ENCODE results near the gene PHLPP2. TPM values are rescaled to one million over a fixed set of nuclear protein-coding genes. Genes with fewer than 3 reads are reported as not detected.
"Not testable (repeated sequence)": the region's sequence is repeated elsewhere in the genome, so short reads cannot be mapped to it uniquely, and the experiment has no call there.

PHLPP2 gene
- total RNA-seq, 1 donor from 2014 or later: 10.2 TPM

DNA sequence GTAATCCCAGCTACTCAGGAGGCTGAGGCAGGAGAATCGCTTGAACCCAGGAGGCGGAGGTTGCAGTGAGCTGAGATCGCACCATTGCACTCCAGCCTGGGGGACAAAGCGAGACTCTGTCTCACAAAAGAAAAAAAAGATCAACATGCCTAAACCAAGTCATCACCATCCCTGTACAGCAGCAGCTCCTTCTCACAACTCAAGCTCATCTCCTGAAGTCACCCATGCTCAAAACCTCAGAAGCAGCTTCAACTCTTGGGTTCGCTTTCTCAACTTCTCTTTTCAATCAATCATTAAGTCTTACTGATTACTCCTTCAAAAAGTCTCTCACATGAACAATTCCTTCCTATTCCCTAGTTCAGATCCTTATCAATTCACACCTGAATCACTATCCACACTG, 31.3 kb downstream of the PHLPP2 start:
- Mint-ChIP-seq H3K4me3 (ENCODE audit: unreplicated experiment) (no peak overlapping the region), H3K4me1 (ENCODE audit: low read depth) (no peaks in the 10 kb centered on the region), H3K27ac (ENCODE audit: unreplicated experiment) (no peak overlapping the region), H3K9me3 (ENCODE audit: low read depth) (no peaks in the 10 kb centered on the region), H3K36me3 (ENCODE audit: low read depth) (peaks cover 17% of the 10 kb centered on the region), H3K27me3 (ENCODE audit: low read depth) (no peaks in the 10 kb centered on the region)
- no peak for DNase-seq (ENCODE audit: low spot score)
- TF ChIP-seq, protein P1, sequence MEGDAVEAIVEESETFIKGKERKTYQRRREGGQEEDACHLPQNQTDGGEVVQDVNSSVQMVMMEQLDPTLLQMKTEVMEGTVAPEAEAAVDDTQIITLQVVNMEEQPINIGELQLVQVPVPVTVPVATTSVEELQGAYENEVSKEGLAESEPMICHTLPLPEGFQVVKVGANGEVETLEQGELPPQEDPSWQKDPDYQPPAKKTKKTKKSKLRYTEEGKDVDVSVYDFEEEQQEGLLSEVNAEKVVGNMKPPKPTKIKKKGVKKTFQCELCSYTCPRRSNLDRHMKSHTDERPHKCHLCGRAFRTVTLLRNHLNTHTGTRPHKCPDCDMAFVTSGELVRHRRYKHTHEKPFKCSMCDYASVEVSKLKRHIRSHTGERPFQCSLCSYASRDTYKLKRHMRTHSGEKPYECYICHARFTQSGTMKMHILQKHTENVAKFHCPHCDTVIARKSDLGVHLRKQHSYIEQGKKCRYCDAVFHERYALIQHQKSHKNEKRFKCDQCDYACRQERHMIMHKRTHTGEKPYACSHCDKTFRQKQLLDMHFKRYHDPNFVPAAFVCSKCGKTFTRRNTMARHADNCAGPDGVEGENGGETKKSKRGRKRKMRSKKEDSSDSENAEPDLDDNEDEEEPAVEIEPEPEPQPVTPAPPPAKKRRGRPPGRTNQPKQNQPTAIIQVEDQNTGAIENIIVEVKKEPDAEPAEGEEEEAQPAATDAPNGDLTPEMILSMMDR (IDR thresholded peaks at IDR 0.05): no peak

DNA sequence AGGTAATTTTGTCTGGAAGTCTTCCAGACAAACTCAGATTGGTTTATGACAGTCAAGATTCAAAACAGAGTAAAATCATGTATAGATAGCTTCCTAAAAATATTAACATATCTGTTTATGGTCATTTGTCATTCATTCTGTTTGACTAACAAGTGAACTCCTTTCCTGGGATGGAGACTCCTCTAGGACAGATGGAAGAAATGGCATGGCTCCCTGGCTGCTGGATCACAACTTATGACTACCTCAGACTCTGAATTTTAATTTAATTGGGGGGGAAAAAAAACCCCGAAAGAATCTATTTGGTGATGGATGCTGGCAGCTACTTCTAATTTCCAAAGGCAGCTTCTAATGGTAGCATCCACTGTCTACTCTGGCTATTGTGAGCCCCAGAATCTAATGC, 34.6 kb downstream of the PHLPP2 start:
- H3K27ac Mint-ChIP-seq (ENCODE audit: unreplicated experiment): no peak overlapping the region
- TF ChIP-seq, protein P1 (IDR thresholded peaks at IDR 0.05): no peak
- H3K9me3 Mint-ChIP-seq (ENCODE audit: low read depth): no peaks in the 10 kb centered on the region
- no peaks in the 10 kb centered on the region for H3K27me3 Mint-ChIP-seq (ENCODE audit: low read depth)
- no peaks in the 10 kb centered on the region for H3K4me1 Mint-ChIP-seq (ENCODE audit: low read depth)
- no peak for DNase-seq (ENCODE audit: low spot score)
- no peak overlapping the region for H3K4me3 Mint-ChIP-seq (ENCODE audit: unreplicated experiment)
- H3K36me3 Mint-ChIP-seq (ENCODE audit: low read depth): peaks cover 20% of the 10 kb centered on the region

DNA sequence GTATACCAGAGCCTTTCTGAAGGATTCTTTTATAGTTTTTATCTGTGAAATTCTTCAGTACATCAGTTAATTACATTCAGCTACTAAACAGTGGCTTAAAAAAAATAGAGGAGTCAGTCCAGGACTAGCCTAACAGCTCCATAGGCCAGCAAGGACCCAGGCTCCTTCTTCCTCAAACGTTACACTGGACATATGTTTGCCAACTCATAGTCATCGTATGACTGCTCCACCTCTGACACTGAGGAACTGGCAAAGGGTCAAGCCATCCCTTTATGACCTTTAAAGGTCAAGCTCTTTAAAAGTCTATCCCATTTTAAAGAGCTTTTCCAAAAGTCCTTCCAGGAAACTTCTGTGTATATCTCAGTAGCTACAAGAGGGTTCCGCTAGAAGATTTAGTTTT, 36.6 kb downstream of the PHLPP2 start:
- H3K27me3 Mint-ChIP-seq (ENCODE audit: low read depth): no peaks in the 10 kb centered on the region
- H3K4me3 Mint-ChIP-seq (ENCODE audit: unreplicated experiment): no peak overlapping the region
- no peak for DNase-seq (ENCODE audit: low spot score)
- no peaks in the 10 kb centered on the region for H3K4me1 Mint-ChIP-seq (ENCODE audit: low read depth)
- H3K27ac Mint-ChIP-seq (ENCODE audit: unreplicated experiment): peak overlapping the region; percentile 11
- no peaks in the 10 kb centered on the region for H3K9me3 Mint-ChIP-seq (ENCODE audit: low read depth)
- peaks cover 33% of the 10 kb centered on the region for H3K36me3 Mint-ChIP-seq (ENCODE audit: low read depth)
- TF ChIP-seq, protein P1 (IDR thresholded peaks at IDR 0.05): no peak

DNA sequence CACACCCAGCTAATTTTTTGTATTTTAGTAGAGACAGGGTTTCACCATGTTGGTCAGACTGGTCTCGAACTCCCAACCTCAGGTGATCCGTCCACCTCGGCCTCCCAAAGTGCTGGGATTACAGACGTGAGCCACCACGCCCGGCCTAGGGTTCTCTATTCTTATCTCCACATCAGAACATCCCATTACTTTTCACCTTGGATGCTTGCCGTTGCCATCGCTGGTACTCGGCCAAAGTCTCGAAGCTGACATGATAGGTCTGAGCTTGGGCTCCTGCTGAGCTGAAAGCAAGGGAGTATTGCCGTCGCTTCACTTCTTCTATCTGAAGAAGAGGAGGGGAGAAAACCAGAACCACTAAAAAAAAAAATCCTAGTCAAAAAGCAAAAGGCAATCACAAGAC, 40.2 kb downstream of the PHLPP2 start:
- peaks cover 34% of the 10 kb centered on the region for H3K36me3 Mint-ChIP-seq (ENCODE audit: low read depth)
- not testable (repeated sequence) for H3K4me1 Mint-ChIP-seq (ENCODE audit: low read depth); H3K9me3 Mint-ChIP-seq (ENCODE audit: low read depth); DNase-seq (ENCODE audit: low spot score); H3K27me3 Mint-ChIP-seq (ENCODE audit: low read depth); H3K4me3 Mint-ChIP-seq (ENCODE audit: unreplicated experiment); H3K27ac Mint-ChIP-seq (ENCODE audit: unreplicated experiment)

DNA sequence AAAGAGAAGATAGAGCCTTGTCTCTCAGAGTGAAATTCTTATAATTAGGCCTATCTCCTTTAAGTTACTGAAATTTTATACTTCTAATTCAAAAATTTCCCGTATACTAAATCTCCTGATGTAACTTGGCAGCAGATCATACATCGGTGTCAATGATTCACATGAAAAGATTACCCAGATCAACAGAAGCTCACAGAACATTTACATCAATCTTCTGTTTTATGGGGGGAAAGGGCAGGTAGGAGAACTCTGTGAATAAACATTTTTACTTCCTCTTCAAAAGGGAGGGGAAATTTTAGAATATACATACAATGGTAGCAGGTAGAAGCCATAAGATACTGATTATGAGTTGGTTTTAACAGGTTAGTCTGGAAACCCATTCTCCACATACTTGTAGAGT, 43.1 kb downstream of the PHLPP2 start:
- no peak for DNase-seq (ENCODE audit: low spot score)
- no peaks in the 10 kb centered on the region for H3K4me1 Mint-ChIP-seq (ENCODE audit: low read depth)
- peaks cover 33% of the 10 kb centered on the region for H3K36me3 Mint-ChIP-seq (ENCODE audit: low read depth)
- no peaks in the 10 kb centered on the region for H3K9me3 Mint-ChIP-seq (ENCODE audit: low read depth)
- TF ChIP-seq, protein P1 (IDR thresholded peaks at IDR 0.05): no peak
- H3K27me3 Mint-ChIP-seq (ENCODE audit: low read depth): no peaks in the 10 kb centered on the region
- H3K27ac Mint-ChIP-seq (ENCODE audit: unreplicated experiment): no peak overlapping the region
- H3K4me3 Mint-ChIP-seq (ENCODE audit: unreplicated experiment): no peak overlapping the region

DNA sequence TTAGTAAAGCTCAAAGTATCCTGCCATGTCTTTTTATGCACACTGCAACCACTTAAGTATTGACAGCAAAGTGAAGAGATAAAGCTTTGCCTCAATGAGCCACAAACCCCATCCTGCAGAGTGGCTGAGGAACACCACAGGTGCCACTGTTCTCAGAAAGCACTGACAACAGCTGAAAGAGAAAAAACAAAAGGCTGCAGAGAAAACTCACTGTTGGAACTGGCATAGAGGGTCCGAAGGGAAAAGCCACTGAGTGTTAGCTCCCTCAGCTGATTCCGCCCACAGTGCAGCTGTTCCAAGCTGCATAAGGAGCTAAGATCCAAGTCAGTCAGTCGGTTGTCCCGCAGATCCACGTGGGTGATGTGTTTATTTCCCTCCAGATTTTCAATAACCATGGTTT, 48.3 kb downstream of the PHLPP2 start:
- Mint-ChIP-seq H3K27me3 (ENCODE audit: low read depth) (no peaks in the 10 kb centered on the region), H3K36me3 (ENCODE audit: low read depth) (peaks cover 22% of the 10 kb centered on the region), H3K4me3 (ENCODE audit: unreplicated experiment) (no peak overlapping the region), H3K9me3 (ENCODE audit: low read depth) (no peaks in the 10 kb centered on the region), H3K27ac (ENCODE audit: unreplicated experiment) (no peak overlapping the region), H3K4me1 (ENCODE audit: low read depth) (no peaks in the 10 kb centered on the region)
- TF ChIP-seq, protein P1 (IDR thresholded peaks at IDR 0.05): no peak
- DNase-seq (ENCODE audit: low spot score): no peak
